Esophagus muscularis mucosa (tissue), 4 donors: ENCODE results near the gene PDE1A.

Experiments
- EP300 ChIP-seq: sonication (generic); formaldehyde crosslinking; IDR thresholded peaks from one replicate; pipeline ENCODE4 v1.6.1; 2017; ENCODE audit warnings: antibody characterized with exemption
- POLR2A ChIP-seq: fragments of 450-650 bp; IDR thresholded peaks from one replicate; pipeline ENCODE4 v1.6.1; 2017; ENCODE audit warnings: antibody characterized with exemption, moderate library complexity, mild to moderate bottlenecking, low read depth
- POLR2AphosphoS5 ChIP-seq, 2 donors: sonication (generic); formaldehyde crosslinking; IDR thresholded peaks; one replicate each; pipeline ENCODE4 v1.6.1; 2017; ENCODE audit warnings: antibody characterized with exemption in 2 of 2
- TF ChIP-seq, protein P1 (sequence below), 3 experiments: fragments of 200-600 bp in 2 of 3; fragments of 450-650 bp in 1 of 3; sonication (generic) in 2 of 3; IDR thresholded peaks; one replicate each; pipeline ENCODE4 v1.5.1; 2017 to 2019; ENCODE audit warnings: antibody characterized with exemption in 3 of 3, mild to moderate bottlenecking in 2 of 3, moderate library complexity in 1 of 3

GRCh38 chr2:182367401-182367800, 59.4 kb downstream of the PDE1A start:
- TF ChIP-seq, protein P1, sequence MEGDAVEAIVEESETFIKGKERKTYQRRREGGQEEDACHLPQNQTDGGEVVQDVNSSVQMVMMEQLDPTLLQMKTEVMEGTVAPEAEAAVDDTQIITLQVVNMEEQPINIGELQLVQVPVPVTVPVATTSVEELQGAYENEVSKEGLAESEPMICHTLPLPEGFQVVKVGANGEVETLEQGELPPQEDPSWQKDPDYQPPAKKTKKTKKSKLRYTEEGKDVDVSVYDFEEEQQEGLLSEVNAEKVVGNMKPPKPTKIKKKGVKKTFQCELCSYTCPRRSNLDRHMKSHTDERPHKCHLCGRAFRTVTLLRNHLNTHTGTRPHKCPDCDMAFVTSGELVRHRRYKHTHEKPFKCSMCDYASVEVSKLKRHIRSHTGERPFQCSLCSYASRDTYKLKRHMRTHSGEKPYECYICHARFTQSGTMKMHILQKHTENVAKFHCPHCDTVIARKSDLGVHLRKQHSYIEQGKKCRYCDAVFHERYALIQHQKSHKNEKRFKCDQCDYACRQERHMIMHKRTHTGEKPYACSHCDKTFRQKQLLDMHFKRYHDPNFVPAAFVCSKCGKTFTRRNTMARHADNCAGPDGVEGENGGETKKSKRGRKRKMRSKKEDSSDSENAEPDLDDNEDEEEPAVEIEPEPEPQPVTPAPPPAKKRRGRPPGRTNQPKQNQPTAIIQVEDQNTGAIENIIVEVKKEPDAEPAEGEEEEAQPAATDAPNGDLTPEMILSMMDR (IDR thresholded peaks at IDR 0.05), result no peak
- no peak for TF ChIP-seq POLR2A
- no peak for TF ChIP-seq POLR2AphosphoS5 (IDR thresholded peaks at IDR 0.05)
- no peak for TF ChIP-seq EP300
